Upper lobe of left lung (tissue), 6 donors: ENCODE data around the gene PTGFRN. TPM values are rescaled to one million over a fixed set of nuclear protein-coding genes. Genes with fewer than 3 reads are reported as not detected.

Experiments
- ATAC-seq, 2 donors: fragments of 200-7000 bp; cut with Tn5 transposase; one replicate each; pipeline ENCODE4 v1.9.1; 2022; ENCODE audit warnings: mild to moderate bottlenecking in 2 of 2, moderate library complexity in 2 of 2; ENCODE audit not compliant: low FRiP score in 2 of 2
- DNase-seq, 2 donors: peaks; one replicate each; pipeline ENCODE4 v3.0.0-alpha.2; 2019 to 2020
- H3K27ac ChIP-seq, 4 donors: fragments of 200-600 bp; sonication (generic); one replicate each; pipeline ENCODE4 v1.5.1; 2016 to 2019
- H3K27me3 ChIP-seq, 4 donors: fragments of 200-600 bp; sonication (generic); one replicate each; pipeline ENCODE4 v1.5.1; 2017 to 2019
- H3K36me3 ChIP-seq, 4 donors: fragments of 200-600 bp; sonication (generic); one replicate each; pipeline ENCODE4 v1.5.1; 2016 to 2019
- H3K4me1 ChIP-seq, 4 donors: fragments of 200-600 bp; sonication (generic); one replicate each; pipeline ENCODE4 v1.5.1; 2018 to 2019
- H3K4me3 ChIP-seq, 4 donors: fragments of 200-600 bp; sonication (generic); one replicate each; pipeline ENCODE4 v1.5.1; 2017 to 2019; ENCODE audit warnings: mild to moderate bottlenecking in 2 of 4, moderate library complexity in 1 of 4
- H3K9me3 ChIP-seq, 4 donors: fragments of 200-600 bp; sonication (generic); one replicate each; pipeline ENCODE4 v1.5.1; 2018 to 2019
- CTCF ChIP-seq, 6 experiments: fragments of 450-650 bp in 4 of 6; fragments of 200-600 bp in 2 of 6; sonication (generic) in 2 of 6; IDR thresholded peaks; one replicate each; pipeline ENCODE4 v1.5.1; 2016 to 2019; ENCODE audit warnings: antibody characterized with exemption in 6 of 6
- EP300 ChIP-seq, 4 donors: sonication (generic); formaldehyde crosslinking; IDR thresholded peaks; one replicate each; pipeline ENCODE4 v1.5.1; 2017; ENCODE audit warnings: antibody characterized with exemption in 4 of 4, control low read depth in 2 of 4
- POLR2A ChIP-seq, 4 donors: fragments of 450-650 bp; IDR thresholded peaks; one replicate each; pipeline ENCODE4 v1.5.1; 2016 to 2017; ENCODE audit warnings: antibody characterized with exemption in 4 of 4, mild to moderate bottlenecking in 2 of 4
- POLR2AphosphoS5 ChIP-seq, 2 donors: sonication (generic); formaldehyde crosslinking; IDR thresholded peaks; one replicate each; pipeline ENCODE4 v1.5.1; 2017; ENCODE audit warnings: antibody characterized with exemption in 2 of 2
- WGBS, 2 donors: methylation state at CpG; one replicate each; pipeline ENCODE4 v1.1.5; 2017 to 2018; 5-methylcytosine and 5-hydroxymethylcytosine counted together
- total RNA-seq, 6 donors: library from RNA; depleted of rRNA in 4 of 6; stranded (reverse); fragments of >200 nt in 4 of 6; gene quantifications; one replicate each; pipeline versions ENCODE4 v1.1.0 to v1.2.1, GENCODE V29; 2016 to 2021
- donor health status: DM: no; HTN: no; CAD: no; lungs with moderate emphysema.
- donor health status: DM: no; HTN: yes; CAD: no; lungs with severe emphysema.

Gene PTGFRN
- total RNA-seq, 6 donors from 2014 or later: 11.7 to 33.6 (median 20.1) TPM

- TF ChIP-seq CTCF (IDR thresholded peaks at IDR 0.05): no peak
- no peak for TF ChIP-seq EP300 (IDR thresholded peaks at IDR 0.05)
- no peak for TF ChIP-seq POLR2AphosphoS5 (IDR thresholded peaks at IDR 0.05)
- H3K9me3 ChIP-seq: no peaks in the 10 kb centered on the region
- no peaks in the 10 kb centered on the region for H3K36me3 ChIP-seq
- DNase-seq (no peak), ATAC-seq (no peak)
- H3K4me3 ChIP-seq: no peak overlapping the region
- H3K27me3 ChIP-seq: no peaks in the 10 kb centered on the region
- 79 to 80% methylated on average over 1 of the region's 1 CpG for WGBS, 2 donors
- H3K4me1 ChIP-seq: peaks cover 0 to 3% (median 0%) of the 10 kb centered on the region in 4 donors
- no peak overlapping the region for H3K27ac ChIP-seq
Observed at GRCh38 chr1:117030271-117030877, 120.7 kb downstream of the PTGFRN start.

GRCh38 chr1:117032266-117032665 lies 122.5 kb downstream of the PTGFRN start:
- DNase-seq (no peak), ATAC-seq (no peak)
- TF ChIP-seq POLR2A (IDR thresholded peaks at IDR 0.05): no peak
- TF ChIP-seq CTCF (IDR thresholded peaks at IDR 0.05): no peak
- Histone ChIP-seq H3K4me1 (no peaks in the 10 kb centered on the region), H3K27me3 (no peaks in the 10 kb centered on the region), H3K9me3 (no peaks in the 10 kb centered on the region), H3K4me3 (no peak overlapping the region), H3K27ac (no peak overlapping the region), H3K36me3 (no peaks in the 10 kb centered on the region)
- 85 to 93% methylated on average over 3 of the region's 3 CpGs for WGBS, 2 donors

- no peaks in the 10 kb centered on the region for H3K9me3 ChIP-seq
- 85 to 86% methylated on average over 11 of the region's 11 CpGs for WGBS, 2 donors
- no peak for ATAC-seq
Observed at GRCh38 chr1:117032681-117033539, 123.2 kb downstream of the PTGFRN start.

GRCh38 chr1:117033772-117034171 lies 124.1 kb downstream of the PTGFRN start:
- 57 to 72% methylated on average over 7 of the region's 7 CpGs for WGBS, 2 donors
- H3K4me3 ChIP-seq: no peak overlapping the region
- no peaks in the 10 kb centered on the region for H3K27me3 ChIP-seq
- DNase-seq (no peak), ATAC-seq (no peak)
- TF ChIP-seq POLR2A (IDR thresholded peaks at IDR 0.05) (no peak), CTCF (IDR thresholded peaks at IDR 0.05) (no peak), POLR2AphosphoS5 (IDR thresholded peaks at IDR 0.05) (no peak), EP300 (IDR thresholded peaks at IDR 0.05) (no peak)
- no peaks in the 10 kb centered on the region for H3K4me1 ChIP-seq
- H3K9me3 ChIP-seq: no peaks in the 10 kb centered on the region
- no peak overlapping the region for H3K27ac ChIP-seq
- no peaks in the 10 kb centered on the region for H3K36me3 ChIP-seq

More at GRCh38 chr1:117032681-117033539, 123.2 kb downstream of the PTGFRN start:
- no peak for TF ChIP-seq CTCF (IDR thresholded peaks at IDR 0.05)
- no peak for TF ChIP-seq POLR2A (IDR thresholded peaks at IDR 0.05)
- no peak for TF ChIP-seq EP300 (IDR thresholded peaks at IDR 0.05)
- TF ChIP-seq POLR2AphosphoS5 (IDR thresholded peaks at IDR 0.05): no peak
- Histone ChIP-seq H3K4me1 (no peaks in the 10 kb centered on the region), H3K36me3 (no peaks in the 10 kb centered on the region), H3K27me3 (no peaks in the 10 kb centered on the region), H3K27ac (no peak overlapping the region), H3K4me3 (no peak overlapping the region)
- DNase-seq: no peak
